Measurements from ENCODE around the gene SEPTIN10.

The SEPTIN10 gene

DNA sequence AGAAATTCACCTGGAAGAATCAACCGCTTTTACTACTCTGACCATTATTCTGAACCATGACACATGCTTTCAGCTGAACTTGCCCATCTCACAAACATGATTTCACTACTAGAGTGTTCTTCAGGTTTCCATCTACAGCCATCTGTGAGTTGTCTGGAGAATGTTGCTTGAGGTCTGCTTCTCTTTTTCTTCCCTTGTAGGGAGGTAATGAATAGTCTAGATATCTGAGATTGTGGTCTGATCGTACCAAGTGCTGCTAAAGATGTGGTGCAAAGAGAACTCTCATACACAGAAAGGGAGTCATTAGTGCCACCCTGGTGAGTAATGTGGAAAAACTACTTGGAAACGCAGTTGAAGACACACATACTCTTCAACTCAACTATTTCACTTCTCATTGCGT lies 10.6 kb upstream of the SEPTIN10 start (continued):
- TF ChIP-seq, protein P1, sequence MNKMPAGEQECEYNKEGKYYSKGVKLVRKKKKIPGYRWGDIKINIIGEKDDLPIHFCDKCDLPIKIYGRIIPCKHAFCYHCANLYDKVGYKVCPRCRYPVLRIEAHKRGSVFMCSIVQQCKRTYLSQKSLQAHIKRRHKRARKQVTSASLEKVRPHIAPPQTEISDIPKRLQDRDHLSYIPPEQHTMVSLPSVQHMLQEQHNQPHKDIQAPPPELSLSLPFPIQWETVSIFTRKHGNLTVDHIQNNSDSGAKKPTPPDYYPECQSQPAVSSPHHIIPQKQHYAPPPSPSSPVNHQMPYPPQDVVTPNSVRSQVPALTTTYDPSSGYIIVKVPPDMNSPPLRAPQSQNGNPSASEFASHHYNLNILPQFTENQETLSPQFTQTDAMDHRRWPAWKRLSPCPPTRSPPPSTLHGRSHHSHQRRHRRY (tag by site-specific recombination; IDR thresholded peaks at IDR 0.05): no peak
- TF ChIP-seq YY2 (tag by site-specific recombination; IDR thresholded peaks at IDR 0.05) (no peak), GFI1B (tag by site-specific recombination; IDR thresholded peaks at IDR 0.05) (no peak), ZBTB1 (tag by site-specific recombination; IDR thresholded peaks at IDR 0.05) (no peak)

DNA sequence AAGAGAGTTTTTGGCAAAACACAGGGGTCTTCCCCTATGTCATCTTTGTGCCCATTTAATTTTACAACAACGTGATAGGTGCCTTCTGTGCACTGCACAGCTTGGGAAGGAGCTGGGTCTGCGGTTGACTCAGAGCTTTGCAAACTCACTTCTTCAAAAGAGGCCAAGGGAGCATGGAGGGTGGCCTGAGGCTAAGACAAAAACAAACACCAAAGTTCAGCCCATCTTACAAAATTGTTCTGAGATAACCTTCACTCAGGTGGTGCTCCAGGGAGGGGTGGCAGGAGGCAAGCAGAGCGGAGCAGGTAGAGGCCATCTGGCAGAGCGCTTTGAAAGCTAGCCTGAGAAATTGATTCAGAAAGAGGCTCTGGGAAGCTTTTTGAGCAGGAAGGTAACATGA lies 10.2 kb upstream of the SEPTIN10 start:
- ChIA-PET POLR2A (interaction anchor here (5.2 kb wide), 1 partner anchor 9 kb away, joined by 18 read pairs; the partner anchor contains the start of genes SEPTIN10 and SOWAHC), CTCF (no interaction called here)
- TF ChIP-seq ZNF624 (tag by site-specific recombination; IDR thresholded peaks at IDR 0.05): no peak
- TF ChIP-seq, protein P2, sequence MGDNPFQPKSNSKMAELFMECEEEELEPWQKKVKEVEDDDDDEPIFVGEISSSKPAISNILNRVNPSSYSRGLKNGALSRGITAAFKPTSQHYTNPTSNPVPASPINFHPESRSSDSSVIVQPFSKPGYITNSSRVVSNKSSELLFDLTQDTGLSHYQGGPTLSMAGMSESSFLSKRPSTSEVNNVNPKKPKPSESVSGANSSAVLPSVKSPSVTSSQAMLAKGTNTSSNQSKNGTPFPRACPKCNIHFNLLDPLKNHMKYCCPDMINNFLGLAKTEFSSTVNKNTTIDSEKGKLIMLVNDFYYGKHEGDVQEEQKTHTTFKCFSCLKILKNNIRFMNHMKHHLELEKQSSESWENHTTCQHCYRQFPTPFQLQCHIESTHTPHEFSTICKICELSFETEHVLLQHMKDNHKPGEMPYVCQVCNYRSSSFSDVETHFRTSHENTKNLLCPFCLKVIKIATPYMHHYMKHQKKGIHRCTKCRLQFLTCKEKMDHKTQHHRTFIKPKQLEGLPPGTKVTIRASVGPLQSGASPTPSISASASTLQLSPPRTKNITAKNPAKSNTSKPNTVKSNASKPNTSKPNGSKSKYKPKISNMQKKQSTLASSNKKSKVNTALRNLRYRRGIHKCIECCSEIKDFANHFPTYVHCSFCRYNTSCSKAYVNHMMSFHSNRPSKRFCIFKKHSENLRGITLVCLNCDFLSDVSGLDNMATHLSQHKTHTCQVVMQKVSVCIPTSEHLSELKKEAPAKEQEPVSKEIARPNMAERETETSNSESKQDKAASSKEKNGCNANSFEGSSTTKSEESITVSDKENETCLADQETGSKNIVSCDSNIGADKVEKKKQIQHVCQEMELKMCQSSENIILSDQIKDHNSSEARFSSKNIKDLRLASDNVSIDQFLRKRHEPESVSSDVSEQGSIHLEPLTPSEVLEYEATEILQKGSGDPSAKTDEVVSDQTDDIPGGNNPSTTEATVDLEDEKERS (tag by site-specific recombination; IDR thresholded peaks at IDR 0.05): no peak
- no peak for TF ChIP-seq ZNF549 (tag by site-specific recombination; IDR thresholded peaks at IDR 0.05)
- no peak for TF ChIP-seq ZNF138 (tag by site-specific recombination; IDR thresholded peaks at IDR 0.05; ENCODE audit: borderline replicate concordance)
- TF ChIP-seq ZNF155 (tag by site-specific recombination; IDR thresholded peaks at IDR 0.05): no peak
- no peak for TF ChIP-seq ZNF248 (tag by site-specific recombination; IDR thresholded peaks at IDR 0.05)
- TF ChIP-seq ZNF202 (tag by site-specific recombination; IDR thresholded peaks at IDR 0.05; ENCODE audit: borderline replicate concordance): no peak
- no peak for TF ChIP-seq ZNF311 (tag by site-specific recombination; IDR thresholded peaks at IDR 0.05; ENCODE audit: borderline replicate concordance)
- TF ChIP-seq, protein P3, sequence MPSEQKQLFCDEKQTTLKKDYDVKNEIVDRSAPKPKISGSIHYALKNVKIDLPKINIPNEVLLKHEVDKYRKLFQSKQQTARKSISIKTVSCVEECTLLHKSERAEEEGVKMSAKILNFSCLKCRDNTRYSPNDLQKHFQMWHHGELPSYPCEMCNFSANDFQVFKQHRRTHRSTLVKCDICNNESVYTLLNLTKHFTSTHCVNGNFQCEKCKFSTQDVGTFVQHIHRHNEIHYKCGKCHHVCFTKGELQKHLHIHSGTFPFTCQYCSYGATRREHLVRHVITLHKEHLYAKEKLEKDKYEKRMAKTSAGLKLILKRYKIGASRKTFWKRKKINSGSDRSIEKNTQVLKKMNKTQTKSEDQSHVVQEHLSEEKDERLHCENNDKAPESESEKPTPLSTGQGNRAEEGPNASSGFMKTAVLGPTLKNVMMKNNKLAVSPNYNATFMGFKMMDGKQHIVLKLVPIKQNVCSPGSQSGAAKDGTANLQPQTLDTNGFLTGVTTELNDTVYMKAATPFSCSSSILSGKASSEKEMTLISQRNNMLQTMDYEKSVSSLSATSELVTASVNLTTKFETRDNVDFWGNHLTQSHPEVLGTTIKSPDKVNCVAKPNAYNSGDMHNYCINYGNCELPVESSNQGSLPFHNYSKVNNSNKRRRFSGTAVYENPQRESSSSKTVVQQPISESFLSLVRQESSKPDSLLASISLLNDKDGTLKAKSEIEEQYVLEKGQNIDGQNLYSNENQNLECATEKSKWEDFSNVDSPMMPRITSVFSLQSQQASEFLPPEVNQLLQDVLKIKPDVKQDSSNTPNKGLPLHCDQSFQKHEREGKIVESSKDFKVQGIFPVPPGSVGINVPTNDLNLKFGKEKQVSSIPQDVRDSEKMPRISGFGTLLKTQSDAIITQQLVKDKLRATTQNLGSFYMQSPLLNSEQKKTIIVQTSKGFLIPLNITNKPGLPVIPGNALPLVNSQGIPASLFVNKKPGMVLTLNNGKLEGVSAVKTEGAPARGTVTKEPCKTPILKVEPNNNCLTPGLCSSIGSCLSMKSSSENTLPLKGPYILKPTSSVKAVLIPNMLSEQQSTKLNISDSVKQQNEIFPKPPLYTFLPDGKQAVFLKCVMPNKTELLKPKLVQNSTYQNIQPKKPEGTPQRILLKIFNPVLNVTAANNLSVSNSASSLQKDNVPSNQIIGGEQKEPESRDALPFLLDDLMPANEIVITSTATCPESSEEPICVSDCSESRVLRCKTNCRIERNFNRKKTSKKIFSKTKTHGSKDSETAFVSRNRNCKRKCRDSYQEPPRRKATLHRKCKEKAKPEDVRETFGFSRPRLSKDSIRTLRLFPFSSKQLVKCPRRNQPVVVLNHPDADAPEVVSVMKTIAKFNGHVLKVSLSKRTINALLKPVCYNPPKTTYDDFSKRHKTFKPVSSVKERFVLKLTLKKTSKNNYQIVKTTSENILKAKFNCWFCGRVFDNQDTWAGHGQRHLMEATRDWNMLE (tag by site-specific recombination; conservative IDR thresholded peaks at IDR 0.05; ENCODE audit: low read depth): no peak
- TF ChIP-seq, protein P4, sequence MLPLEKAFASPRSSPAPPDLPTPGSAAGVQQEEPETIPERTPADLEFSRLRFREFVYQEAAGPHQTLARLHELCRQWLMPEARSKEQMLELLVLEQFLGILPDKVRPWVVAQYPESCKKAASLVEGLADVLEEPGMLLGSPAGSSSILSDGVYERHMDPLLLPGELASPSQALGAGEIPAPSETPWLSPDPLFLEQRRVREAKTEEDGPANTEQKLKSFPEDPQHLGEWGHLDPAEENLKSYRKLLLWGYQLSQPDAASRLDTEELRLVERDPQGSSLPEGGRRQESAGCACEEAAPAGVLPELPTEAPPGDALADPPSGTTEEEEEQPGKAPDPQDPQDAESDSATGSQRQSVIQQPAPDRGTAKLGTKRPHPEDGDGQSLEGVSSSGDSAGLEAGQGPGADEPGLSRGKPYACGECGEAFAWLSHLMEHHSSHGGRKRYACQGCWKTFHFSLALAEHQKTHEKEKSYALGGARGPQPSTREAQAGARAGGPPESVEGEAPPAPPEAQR (tag by site-specific recombination; IDR thresholded peaks at IDR 0.05): no peak
- TF ChIP-seq ZNF830 (tag by site-specific recombination; IDR thresholded peaks at IDR 0.05; ENCODE audit: low read depth): no peak
- TF ChIP-seq, protein P5, sequence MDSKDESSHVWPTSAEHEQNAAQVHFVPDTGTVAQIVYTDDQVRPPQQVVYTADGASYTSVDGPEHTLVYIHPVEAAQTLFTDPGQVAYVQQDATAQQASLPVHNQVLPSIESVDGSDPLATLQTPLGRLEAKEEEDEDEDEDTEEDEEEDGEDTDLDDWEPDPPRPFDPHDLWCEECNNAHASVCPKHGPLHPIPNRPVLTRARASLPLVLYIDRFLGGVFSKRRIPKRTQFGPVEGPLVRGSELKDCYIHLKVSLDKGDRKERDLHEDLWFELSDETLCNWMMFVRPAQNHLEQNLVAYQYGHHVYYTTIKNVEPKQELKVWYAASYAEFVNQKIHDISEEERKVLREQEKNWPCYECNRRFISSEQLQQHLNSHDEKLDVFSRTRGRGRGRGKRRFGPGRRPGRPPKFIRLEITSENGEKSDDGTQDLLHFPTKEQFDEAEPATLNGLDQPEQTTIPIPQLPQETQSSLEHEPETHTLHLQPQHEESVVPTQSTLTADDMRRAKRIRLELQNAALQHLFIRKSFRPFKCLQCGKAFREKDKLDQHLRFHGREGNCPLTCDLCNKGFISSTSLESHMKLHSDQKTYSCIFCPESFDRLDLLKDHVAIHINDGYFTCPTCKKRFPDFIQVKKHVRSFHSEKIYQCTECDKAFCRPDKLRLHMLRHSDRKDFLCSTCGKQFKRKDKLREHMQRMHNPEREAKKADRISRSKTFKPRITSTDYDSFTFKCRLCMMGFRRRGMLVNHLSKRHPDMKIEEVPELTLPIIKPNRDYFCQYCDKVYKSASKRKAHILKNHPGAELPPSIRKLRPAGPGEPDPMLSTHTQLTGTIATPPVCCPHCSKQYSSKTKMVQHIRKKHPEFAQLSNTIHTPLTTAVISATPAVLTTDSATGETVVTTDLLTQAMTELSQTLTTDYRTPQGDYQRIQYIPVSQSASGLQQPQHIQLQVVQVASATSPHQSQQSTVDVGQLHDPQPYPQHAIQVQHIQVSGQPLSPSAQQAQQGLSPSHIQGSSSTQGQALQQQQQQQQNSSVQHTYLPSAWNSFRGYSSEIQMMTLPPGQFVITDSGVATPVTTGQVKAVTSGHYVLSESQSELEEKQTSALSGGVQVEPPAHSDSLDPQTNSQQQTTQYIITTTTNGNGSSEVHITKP (tag by site-specific recombination; IDR thresholded peaks at IDR 0.05): no peak
- TF ChIP-seq OSR2 (tag by site-specific recombination; IDR thresholded peaks at IDR 0.05): no peak
- TF ChIP-seq, protein P6, sequence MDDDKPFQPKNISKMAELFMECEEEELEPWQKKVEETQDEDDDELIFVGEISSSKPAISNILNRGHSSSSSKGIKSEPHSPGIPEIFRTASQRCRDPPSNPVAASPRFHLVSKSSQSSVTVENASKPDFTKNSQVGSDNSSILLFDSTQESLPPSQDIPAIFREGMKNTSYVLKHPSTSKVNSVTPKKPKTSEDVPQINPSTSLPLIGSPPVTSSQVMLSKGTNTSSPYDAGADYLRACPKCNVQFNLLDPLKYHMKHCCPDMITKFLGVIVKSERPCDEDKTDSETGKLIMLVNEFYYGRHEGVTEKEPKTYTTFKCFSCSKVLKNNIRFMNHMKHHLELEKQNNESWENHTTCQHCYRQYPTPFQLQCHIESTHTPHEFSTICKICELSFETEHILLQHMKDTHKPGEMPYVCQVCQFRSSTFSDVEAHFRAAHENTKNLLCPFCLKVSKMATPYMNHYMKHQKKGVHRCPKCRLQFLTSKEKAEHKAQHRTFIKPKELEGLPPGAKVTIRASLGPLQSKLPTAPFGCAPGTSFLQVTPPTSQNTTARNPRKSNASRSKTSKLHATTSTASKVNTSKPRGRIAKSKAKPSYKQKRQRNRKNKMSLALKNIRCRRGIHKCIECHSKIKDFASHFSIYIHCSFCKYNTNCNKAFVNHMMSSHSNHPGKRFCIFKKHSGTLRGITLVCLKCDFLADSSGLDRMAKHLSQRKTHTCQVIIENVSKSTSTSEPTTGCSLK (tag by site-specific recombination; IDR thresholded peaks at IDR 0.05): no peak
- TF ChIP-seq ZNF274 (IDR thresholded peaks at IDR 0.05; ENCODE audit: low read length): no peak
- no peak for TF ChIP-seq ZNF274 (tag by site-specific recombination; IDR thresholded peaks at IDR 0.05; ENCODE audit: borderline replicate concordance)

More for the DNA sequence above, 10.2 kb upstream of the SEPTIN10 start:
- H3K36me3 ChIP-seq (ENCODE audit: control insufficient read depth in 2 of 2, insufficient read depth in 1 of 2, low read length in 2 of 2): no peaks in the 10 kb centered on the region
- no peak overlapping the region for H3K27ac ChIP-seq (ENCODE audit: extremely low read depth, low read depth, low read length)
- H3K9me3 ChIP-seq (ENCODE audit: control insufficient read depth, insufficient read depth, low read depth, low read length): no peaks in the 10 kb centered on the region
- no peaks in the 10 kb centered on the region for H3K4me1 ChIP-seq (ENCODE audit: control insufficient read depth, insufficient read depth, low read length)
- no peak overlapping the region for H3K4me3 ChIP-seq (ENCODE audit: low read depth, low read length)
